Adrenal gland (tissue), 5 donors: ENCODE data around the gene MGAT5B.

Experiments
- CTCF ChIP-seq, 6 experiments: fragments of 450-650 bp in 4 of 6; fragments of 200-600 bp in 2 of 6; sonication (generic) in 1 of 6; IDR thresholded peaks; 1 replicate in 5 of 6; 2 replicates in 1 of 6; pipeline versions ENCODE4 v1.5.1 to v1.8.0; 2016 to 2021; ENCODE audit warnings: antibody characterized with exemption in 6 of 6, mild to moderate bottlenecking in 2 of 6, moderate library complexity in 1 of 6
- POLR2A ChIP-seq, 2 donors: fragments of 450-650 bp; IDR thresholded peaks; one replicate each; pipeline ENCODE4 v1.6.1; 2017; ENCODE audit warnings: antibody characterized with exemption in 2 of 2, mild to moderate bottlenecking in 2 of 2, moderate library complexity in 1 of 2
- donor health status: DM: no; HTN: no; CAD: no.

- TF ChIP-seq CTCF (IDR thresholded peaks at IDR 0.05): no peak
- TF ChIP-seq POLR2A (IDR thresholded peaks at IDR 0.05): no peak
These were observed 4.2 kb upstream of the MGAT5B start for GRCh38 chr17:76864024-76864423.
